Stimulated activated CD4-positive, alpha-beta T cell treated with anti-CD3 and anti-CD28 coated beads, Interleukin-2, amount 100 ng/mL, for 24 hours (primary cell): ENCODE data around the gene CC2D1B.

Source experiments
- DNase-seq, 2 donors: peaks; one replicate each; pipeline ENCODE4 v3.0.0-alpha.2; 2020

The CC2D1B gene

DNA sequence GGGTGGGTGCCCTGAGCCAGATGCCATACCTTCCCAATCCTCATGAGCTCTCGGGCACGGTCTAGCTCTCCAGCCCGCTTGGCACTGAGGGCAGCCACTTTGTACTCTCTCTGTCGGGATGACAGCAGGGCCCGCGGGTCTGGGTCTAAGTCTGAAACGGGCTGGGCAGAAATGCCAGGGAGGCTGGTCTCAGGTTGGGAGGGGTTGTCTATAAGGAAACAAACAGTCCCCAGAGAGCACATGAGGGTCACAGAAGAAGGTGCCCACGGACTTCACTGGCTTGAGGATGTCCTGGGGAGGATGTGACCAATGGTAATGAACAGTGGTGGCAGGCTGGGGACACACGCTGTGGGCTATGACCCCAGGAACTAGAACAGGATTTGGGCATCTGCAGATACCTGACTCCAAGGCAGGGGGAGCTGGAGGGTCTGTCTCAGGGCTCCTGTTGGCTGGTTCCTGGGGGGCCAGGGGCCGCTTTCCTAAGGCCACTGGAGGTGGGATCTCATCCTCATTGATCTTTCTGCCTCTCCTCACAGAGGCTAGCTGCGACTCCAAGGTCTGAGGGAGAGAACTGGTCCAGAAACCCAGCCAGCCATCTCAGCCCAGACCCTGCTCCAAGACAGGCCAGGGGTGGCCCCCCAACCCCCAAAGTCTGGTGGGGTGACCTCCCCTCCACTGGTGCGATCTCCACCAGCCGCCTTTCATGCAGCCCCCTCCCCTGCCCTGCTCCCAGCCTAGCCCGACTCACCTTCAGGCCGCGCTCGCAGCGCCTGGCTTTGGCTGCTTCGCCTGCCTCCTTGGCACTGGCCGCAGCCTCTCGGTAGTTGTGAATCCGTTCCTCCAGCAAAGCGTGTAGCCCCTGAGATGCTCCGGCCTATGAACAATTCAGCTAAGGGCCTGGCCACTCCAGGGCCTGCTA is 6.1 kb downstream of the CC2D1B start:
- DNase-seq, result no peak

DNA sequence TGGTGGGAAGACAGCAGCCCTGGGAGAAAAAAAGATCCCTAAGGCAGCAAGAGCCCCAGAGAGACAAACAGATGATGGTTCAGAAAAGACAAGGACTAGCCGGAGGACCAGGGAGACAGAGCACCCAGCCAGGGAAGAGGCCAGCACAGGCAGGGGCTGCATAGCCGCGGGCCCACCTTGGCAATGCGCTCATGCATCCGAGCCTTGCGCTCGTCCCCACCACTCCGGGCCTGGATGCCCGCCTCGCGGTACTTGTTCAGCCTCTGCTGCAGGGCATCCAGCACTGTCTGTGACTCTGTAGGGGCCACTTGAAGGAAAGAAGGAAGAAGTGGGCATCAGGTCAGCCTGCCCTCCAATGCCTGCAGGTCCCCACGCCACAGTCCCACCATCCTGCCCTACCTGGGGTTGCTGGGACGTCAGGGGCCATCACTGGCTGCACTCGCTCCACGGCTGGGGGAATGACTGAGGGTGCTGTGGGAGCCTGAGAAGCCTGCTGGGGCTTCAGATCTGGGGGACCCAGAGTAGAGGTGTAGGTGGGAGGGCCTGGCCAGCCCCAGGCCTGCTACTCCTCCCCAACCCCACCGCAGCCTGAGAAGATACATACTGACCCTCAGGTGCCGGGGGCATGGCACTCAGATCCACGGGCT is 7.0 kb downstream of the CC2D1B start:
- no peak for DNase-seq

GRCh38 chr1:52357397-52357796 is 8.6 kb downstream of the CC2D1B start:
- no peak for DNase-seq

DNA sequence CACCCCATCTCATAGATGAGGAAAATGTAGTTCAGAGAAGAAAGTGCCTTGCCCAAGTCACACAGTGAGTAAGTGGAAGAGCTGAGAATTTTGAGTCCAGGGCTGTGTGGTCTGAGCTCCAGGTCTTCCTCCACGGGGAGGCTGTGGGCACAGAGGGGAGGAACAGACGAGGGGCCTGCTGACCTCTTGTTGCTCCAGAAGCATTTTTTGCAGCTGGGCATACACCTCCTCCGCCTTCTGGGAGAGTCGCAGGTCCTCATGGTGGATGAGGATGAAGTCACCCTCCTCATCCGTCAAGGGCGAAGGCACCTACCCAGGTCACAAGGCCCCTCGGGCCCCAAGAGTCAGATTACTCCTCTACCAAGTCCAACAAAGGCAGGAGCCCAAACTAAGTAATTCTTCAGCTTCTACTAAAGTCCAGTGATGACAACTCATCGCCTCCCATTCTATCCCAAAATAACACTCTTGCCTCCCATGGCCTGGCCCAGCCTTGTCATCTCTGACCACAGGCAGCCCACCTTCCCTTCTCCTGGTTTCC is 9.1 kb downstream of the CC2D1B start:
- no peak for DNase-seq

DNA sequence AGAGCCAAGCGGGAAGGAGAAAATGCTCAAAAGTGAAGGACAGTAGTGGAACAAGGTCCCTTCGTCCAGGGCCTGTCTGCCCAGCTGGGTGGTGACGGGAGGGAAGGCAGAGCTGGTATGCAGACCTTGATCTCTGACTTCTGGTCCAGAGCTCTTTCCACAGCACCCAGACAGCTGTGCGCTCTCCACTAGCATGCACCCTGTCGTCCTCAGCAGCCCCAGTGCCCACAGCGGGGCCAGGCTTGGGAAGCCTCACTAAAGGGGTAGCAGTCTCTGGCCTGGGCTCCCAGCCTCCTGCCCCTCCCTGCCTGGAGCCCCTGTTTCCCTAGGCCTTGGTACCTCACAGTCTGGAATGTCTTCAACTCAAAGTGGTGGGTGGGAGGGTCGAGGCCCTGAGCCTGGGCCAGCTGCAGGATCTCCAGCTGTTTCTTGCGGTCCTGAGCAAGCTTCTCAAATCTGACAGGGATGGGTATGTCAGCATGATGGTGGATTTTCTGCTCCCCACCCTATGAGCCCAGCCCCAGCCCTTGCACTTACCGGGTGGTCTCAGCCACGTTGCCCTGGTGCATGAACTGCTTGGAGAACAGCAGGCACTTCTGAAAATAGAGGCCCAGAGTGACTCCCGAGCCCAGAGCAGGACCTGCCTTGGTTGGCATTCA is 10.0 kb downstream of the CC2D1B start:
- DNase-seq, result no peak

- DNase-seq, result no peak
Observed at GRCh38 chr1:52355436-52355835, 10.6 kb downstream of the CC2D1B start.

DNA sequence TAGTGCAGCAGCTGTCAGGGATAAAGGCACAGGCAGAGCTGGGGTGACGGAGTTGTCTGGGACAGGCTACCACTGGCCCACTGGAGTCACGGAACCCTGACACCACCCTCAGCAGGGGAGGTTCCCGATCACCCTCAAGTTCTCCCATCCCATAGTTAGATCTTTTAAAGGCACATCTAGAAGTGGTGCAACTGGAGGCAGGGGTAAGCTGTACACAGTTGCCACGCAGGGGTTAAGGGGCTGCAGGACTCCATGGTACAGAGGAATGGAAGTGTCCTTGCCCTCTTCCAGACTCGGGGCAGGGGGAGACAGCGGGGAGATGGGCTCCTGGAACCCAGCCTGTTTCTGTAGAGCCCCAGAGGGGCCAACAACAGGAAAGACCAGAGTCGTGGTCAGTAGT is 13.3 kb downstream of the CC2D1B start:
- DNase-seq, result no peak

- no peak for DNase-seq
Observed at GRCh38 chr1:52348704-52349300, 17.2 kb downstream of the CC2D1B start.

- DNase-seq, result no peak
Observed at GRCh38 chr1:52346653-52347052, 19.4 kb downstream of the CC2D1B start.

GRCh38 chr1:52345252-52345651 is 20.8 kb downstream of the CC2D1B start:
- no peak for DNase-seq

- no peak for DNase-seq
Observed at GRCh38 chr1:52343979-52344378, 22.0 kb downstream of the CC2D1B start.

DNA sequence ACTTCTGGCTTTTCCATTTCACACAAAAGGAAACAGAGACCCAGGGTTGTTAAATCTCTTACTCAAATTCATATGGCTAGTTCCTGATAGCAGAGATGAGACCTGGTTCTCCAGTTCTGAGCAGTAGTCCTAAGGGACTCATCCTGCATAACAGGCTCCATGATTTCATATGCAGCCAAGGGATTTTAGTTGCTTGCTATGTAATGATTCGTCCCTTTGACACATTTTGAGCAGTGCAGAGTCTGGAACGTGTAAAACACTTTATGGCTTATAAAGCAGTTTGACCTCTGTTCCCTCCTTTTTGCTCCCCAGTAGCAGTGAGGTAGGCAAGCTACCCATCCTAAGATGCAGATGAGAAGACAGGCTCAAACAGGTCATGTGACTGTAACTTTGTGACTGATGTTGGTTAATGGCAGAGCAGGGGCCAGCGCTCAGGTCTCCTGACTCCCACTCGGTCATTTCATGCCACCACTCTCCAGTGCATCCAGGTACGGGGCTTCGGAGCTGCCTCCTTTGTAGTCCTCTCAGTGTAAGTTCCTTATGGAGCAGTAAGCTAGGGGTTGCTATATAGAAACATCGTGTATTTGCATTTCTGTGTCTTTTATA is 24.2 kb downstream of the CC2D1B start:
- no peak for DNase-seq

- no peak for DNase-seq
Observed at GRCh38 chr1:52337439-52337838, 28.6 kb downstream of the CC2D1B start.

GRCh38 chr1:52334906-52335528 is 31.0 kb downstream of the CC2D1B start:
- DNase-seq, result no peak

DNA sequence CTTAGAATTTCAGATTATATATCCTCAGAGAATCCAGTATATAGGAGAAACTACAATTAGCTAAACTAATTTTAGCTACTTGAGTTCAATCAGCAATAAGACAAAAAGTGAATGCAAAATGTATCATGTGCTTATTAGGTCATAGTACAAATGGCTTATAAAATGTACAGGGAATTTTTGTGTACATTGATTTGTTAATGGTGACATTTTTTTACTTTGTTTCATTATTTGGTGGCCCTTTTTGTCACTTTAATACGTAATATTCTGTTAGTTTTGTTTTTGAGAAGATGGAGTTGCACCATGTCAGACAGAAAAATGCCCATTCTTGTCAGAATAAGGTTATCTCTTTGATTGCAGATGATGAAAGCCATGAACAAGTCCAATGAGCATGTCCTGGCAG is 33.6 kb downstream of the CC2D1B start:
- DNase-seq, result no peak

- DNase-seq, result no peak
Observed at GRCh38 chr1:52328615-52329014, 37.4 kb downstream of the CC2D1B start.

DNA sequence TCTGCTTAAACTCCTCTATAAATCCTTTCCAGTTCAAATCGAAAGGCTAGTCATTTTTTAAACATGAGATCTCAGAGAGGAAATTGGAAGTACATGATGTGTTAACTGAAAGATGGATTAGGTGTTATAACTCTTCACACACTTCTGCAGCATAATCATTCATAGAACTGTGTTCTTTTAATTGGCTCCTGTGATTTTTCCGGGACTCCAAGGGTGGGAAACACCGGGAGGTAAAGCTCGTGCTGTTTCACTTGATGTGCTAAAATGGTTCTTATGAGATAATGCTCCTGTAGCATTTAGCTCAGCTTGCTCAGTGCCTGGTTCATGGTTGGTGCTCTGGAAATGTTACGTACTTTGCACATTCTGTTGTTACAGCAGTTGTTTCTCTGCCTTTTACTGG is 40.2 kb downstream of the CC2D1B start:
- no peak for DNase-seq

DNA sequence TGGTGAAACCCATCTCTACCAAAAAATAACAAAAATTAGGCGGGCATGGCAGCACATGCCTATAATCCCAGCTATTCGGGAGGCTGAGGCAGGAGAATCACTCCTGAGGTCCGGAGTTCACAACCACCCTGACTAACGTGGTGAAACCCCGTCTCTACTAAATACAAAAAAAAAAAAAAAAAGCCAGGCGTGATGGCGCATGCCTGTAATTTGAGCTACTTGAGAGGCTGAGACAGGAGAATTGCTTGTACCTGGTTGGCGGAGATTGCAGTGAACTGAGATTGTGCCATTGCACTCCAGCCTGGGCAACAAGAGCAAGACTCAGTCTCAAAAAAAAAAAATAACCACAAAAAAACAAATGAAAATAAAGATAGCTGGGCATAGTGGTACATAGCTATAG is 42.3 kb downstream of the CC2D1B start:
- DNase-seq, result no peak

DNA sequence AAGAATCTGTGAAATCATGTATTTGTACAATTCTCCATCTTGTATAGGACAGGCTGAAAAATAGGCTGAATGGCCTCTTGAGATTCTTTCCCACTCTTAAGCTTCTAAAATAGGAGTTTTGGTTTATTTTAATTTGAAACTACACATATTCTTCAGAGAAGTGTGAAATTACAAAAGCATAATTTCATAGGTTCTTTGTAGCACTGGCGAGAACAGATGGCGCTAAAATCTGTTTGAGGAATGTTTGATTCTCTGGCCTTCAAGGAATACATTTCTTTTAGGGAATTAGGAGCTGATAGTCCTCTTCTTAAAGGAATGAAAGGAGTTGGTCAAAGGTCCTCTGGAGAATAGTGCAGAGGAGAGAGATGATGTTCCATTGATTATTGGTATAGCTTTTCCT is 44.9 kb downstream of the CC2D1B start:
- no peak for DNase-seq

GRCh38 chr1:52306227-52307006 is 59.6 kb downstream of the CC2D1B start:
- no peak for DNase-seq
